ENCODE data around the gene COL27A1. TPM values are rescaled to one million over a fixed set of nuclear protein-coding genes. Genes with fewer than 3 reads are reported as not detected.

Gene COL27A1
- total and polyA plus RNA-seq, 4 donors, result 10.9 to 25.6 (median 17.4) TPM

- WGBS, 2 donors, result 79 to 81% methylated on average over 9 of the region's 9 CpGs
- H3K36me3 ChIP-seq (ENCODE audit: control insufficient read depth in 4 of 4, insufficient read depth in 4 of 4, low read length in 4 of 4), result peaks cover 0 to 13% (median 5%) of the 10 kb centered on the region in 4 donors
- DNase-seq, result no peak
- H3K9me3 ChIP-seq (ENCODE audit: control insufficient read depth in 4 of 4, insufficient read depth in 3 of 4, low read length in 3 of 4), result no peaks in the 10 kb centered on the region
- no peak for TF ChIP-seq CTCF (IDR thresholded peaks at IDR 0.05; ENCODE audit: control extremely low read depth, extremely low read depth)
- H3K4me3 ChIP-seq, result no peak overlapping the region
- H3K27me3 ChIP-seq (ENCODE audit: control insufficient read depth in 3 of 3, insufficient read depth in 3 of 3, low read length in 2 of 3), result no peaks in the 10 kb centered on the region
- no peak overlapping the region for H3K9ac ChIP-seq (ENCODE audit: insufficient read depth in 1 of 2, low read length in 2 of 2)
- ATAC-seq (ENCODE audit: insufficient read depth, low FRiP score), result no peak
- peaks cover 0 to 9% (median 0%) of the 10 kb centered on the region in 5 donors for H3K4me1 ChIP-seq (ENCODE audit: control insufficient read depth in 5 of 5, insufficient read depth in 5 of 5, low read length in 5 of 5)
- no peak overlapping the region for H3K27ac ChIP-seq (ENCODE audit: low read depth in 1 of 2, low read length in 1 of 2)
Observed at GRCh38 chr9:114261987-114262386, 106.7 kb downstream of the COL27A1 start.

GRCh38 chr9:114263853-114264510 lies 108.6 kb downstream of the COL27A1 start:
- Histone ChIP-seq H3K9me3 (ENCODE audit: control insufficient read depth in 4 of 4, insufficient read depth in 3 of 4, low read length in 3 of 4) (no peaks in the 10 kb centered on the region), H3K27ac (ENCODE audit: low read depth in 1 of 2, low read length in 1 of 2) (no peak overlapping the region), H3K9ac (ENCODE audit: insufficient read depth in 1 of 2, low read length in 2 of 2) (no peak overlapping the region), H3K4me1 (ENCODE audit: control insufficient read depth in 5 of 5, insufficient read depth in 5 of 5, low read length in 5 of 5) (peaks cover 0 to 9% (median 0%) of the 10 kb centered on the region in 5 donors), H3K4me3 (no peak overlapping the region), H3K36me3 (ENCODE audit: control insufficient read depth in 4 of 4, insufficient read depth in 4 of 4, low read length in 4 of 4) (peaks cover 0 to 13% (median 5%) of the 10 kb centered on the region in 4 donors), H3K27me3 (ENCODE audit: control insufficient read depth in 3 of 3, insufficient read depth in 3 of 3, low read length in 2 of 3) (no peaks in the 10 kb centered on the region)
- 45 to 49% methylated on average over 17 to 21 of the region's 21 CpGs for WGBS, 2 donors
- DNase-seq (peak in 2 of 3 donors; percentile 51 to 54), ATAC-seq (ENCODE audit: insufficient read depth, low FRiP score) (no peak)
- no peak for TF ChIP-seq CTCF (IDR thresholded peaks at IDR 0.05; ENCODE audit: control extremely low read depth, extremely low read depth)

GRCh38 chr9:114264806-114265550 lies 109.6 kb downstream of the COL27A1 start:
- no peaks in the 10 kb centered on the region for H3K9me3 ChIP-seq (ENCODE audit: control insufficient read depth in 4 of 4, insufficient read depth in 3 of 4, low read length in 3 of 4)
- H3K9ac ChIP-seq (ENCODE audit: insufficient read depth in 1 of 2, low read length in 2 of 2), result no peak overlapping the region
- 70 to 89% methylated on average over 15 of the region's 15 CpGs for WGBS, 2 donors
- no peak for DNase-seq
- ATAC-seq (ENCODE audit: insufficient read depth, low FRiP score), result no peak
- H3K4me3 ChIP-seq, result no peak overlapping the region
- peaks cover 0 to 4% (median 0%) of the 10 kb centered on the region in 5 donors for H3K4me1 ChIP-seq (ENCODE audit: control insufficient read depth in 5 of 5, insufficient read depth in 5 of 5, low read length in 5 of 5)
- H3K36me3 ChIP-seq (ENCODE audit: control insufficient read depth in 4 of 4, insufficient read depth in 4 of 4, low read length in 4 of 4), result peaks cover 0 to 13% (median 5%) of the 10 kb centered on the region in 4 donors
- TF ChIP-seq CTCF (IDR thresholded peaks at IDR 0.05; ENCODE audit: control extremely low read depth, extremely low read depth), result no peak
- no peak overlapping the region for H3K27ac ChIP-seq (ENCODE audit: low read depth in 1 of 2, low read length in 1 of 2)
- no peaks in the 10 kb centered on the region for H3K27me3 ChIP-seq (ENCODE audit: control insufficient read depth in 3 of 3, insufficient read depth in 3 of 3, low read length in 2 of 3)

All from lung (tissue), 12 donors.